Measurements from ENCODE around the gene C1QTNF1. TPM values are rescaled to one million over a fixed set of nuclear protein-coding genes. Genes with fewer than 3 reads are reported as not detected.

Gene C1QTNF1
- total RNA-seq, 1 donor: 13.8 TPM

DNA sequence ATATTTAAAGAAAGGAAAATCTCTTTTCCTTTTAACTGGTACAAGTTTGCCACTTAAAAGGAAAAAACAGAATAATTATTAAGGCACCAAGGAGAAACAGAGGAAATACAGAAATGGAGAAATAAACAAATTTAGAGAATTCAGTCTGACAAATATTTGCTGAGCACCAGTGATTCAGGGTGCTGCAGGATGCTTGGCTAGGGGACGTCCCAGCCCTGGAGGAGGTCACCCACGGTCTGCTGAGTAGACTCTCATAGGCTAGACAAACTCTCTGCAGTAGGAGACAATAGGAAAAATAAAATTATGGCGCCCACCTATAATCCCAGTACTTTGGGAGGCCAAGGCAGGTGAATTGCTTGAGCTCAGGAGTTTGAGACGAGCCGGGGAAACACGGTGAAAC lies 15.9 kb downstream of the C1QTNF1 start:
- Histone ChIP-seq H3K4me1 (ENCODE audit: insufficient read depth, low read length) (peaks cover 28% of the 10 kb centered on the region), H3K4me3 (ENCODE audit: insufficient read depth, low read length) (no peak overlapping the region), H3K27ac (ENCODE audit: low read depth, low read length) (no peak overlapping the region), H3K36me3 (ENCODE audit: insufficient read depth, low read length) (no peaks in the 10 kb centered on the region), H2AFZ (ENCODE audit: low read length) (no peak overlapping the region), H3K79me2 (ENCODE audit: insufficient read depth, low read length) (no peaks in the 10 kb centered on the region), H4K20me1 (ENCODE audit: insufficient read depth, low read length) (no peaks in the 10 kb centered on the region), H3K4me2 (ENCODE audit: insufficient read depth, low read length) (no peak overlapping the region), H3K9me3 (ENCODE audit: low read depth, low read length) (no peaks in the 10 kb centered on the region), H3K27me3 (ENCODE audit: insufficient read depth, low read length) (peaks cover 2% of the 10 kb centered on the region)
- DNase-seq (ENCODE audit: insufficient read length, low spot score, missing footprints): no peak
- no peak for TF ChIP-seq CTCF (IDR thresholded peaks at IDR 0.05; ENCODE audit: extremely low read depth, low read depth, low read length)

- Histone ChIP-seq H3K4me3 (ENCODE audit: insufficient read depth, low read length) (no peak overlapping the region), H3K9me3 (ENCODE audit: low read depth, low read length) (no peaks in the 10 kb centered on the region), H4K20me1 (ENCODE audit: insufficient read depth, low read length) (no peaks in the 10 kb centered on the region), H3K79me2 (ENCODE audit: insufficient read depth, low read length) (no peaks in the 10 kb centered on the region), H3K27me3 (ENCODE audit: insufficient read depth, low read length) (peaks cover 11% of the 10 kb centered on the region), H3K4me1 (ENCODE audit: insufficient read depth, low read length) (peaks cover 27% of the 10 kb centered on the region), H2AFZ (ENCODE audit: low read length) (no peak overlapping the region), H3K4me2 (ENCODE audit: insufficient read depth, low read length) (no peak overlapping the region), H3K27ac (ENCODE audit: low read depth, low read length) (no peak overlapping the region), H3K36me3 (ENCODE audit: insufficient read depth, low read length) (no peaks in the 10 kb centered on the region)
- peak; percentile 43 for DNase-seq (ENCODE audit: insufficient read length, low spot score, missing footprints)
- no peak for TF ChIP-seq CTCF (IDR thresholded peaks at IDR 0.05; ENCODE audit: extremely low read depth, low read depth, low read length)
Observed at GRCh38 chr17:79041041-79041570, 17.1 kb downstream of the C1QTNF1 start.

GRCh38 chr17:79041723-79042420 lies 17.9 kb downstream of the C1QTNF1 start:
- Histone ChIP-seq H3K4me2 (ENCODE audit: insufficient read depth, low read length) (no peak overlapping the region), H4K20me1 (ENCODE audit: insufficient read depth, low read length) (no peaks in the 10 kb centered on the region), H3K4me1 (ENCODE audit: insufficient read depth, low read length) (peaks cover 27% of the 10 kb centered on the region), H3K27ac (ENCODE audit: low read depth, low read length) (peak overlapping the region; percentile 71), H3K79me2 (ENCODE audit: insufficient read depth, low read length) (no peaks in the 10 kb centered on the region), H3K36me3 (ENCODE audit: insufficient read depth, low read length) (no peaks in the 10 kb centered on the region), H3K27me3 (ENCODE audit: insufficient read depth, low read length) (peaks cover 18% of the 10 kb centered on the region), H3K4me3 (ENCODE audit: insufficient read depth, low read length) (no peak overlapping the region), H2AFZ (ENCODE audit: low read length) (no peak overlapping the region), H3K9me3 (ENCODE audit: low read depth, low read length) (no peaks in the 10 kb centered on the region)
- no peak for TF ChIP-seq CTCF (IDR thresholded peaks at IDR 0.05; ENCODE audit: extremely low read depth, low read depth, low read length)
- DNase-seq (ENCODE audit: insufficient read length, low spot score, missing footprints): peak; percentile 72

- Histone ChIP-seq H2AFZ (ENCODE audit: low read length) (no peak overlapping the region), H3K4me3 (ENCODE audit: insufficient read depth, low read length) (no peak overlapping the region), H3K9me3 (ENCODE audit: low read depth, low read length) (no peaks in the 10 kb centered on the region), H3K36me3 (ENCODE audit: insufficient read depth, low read length) (no peaks in the 10 kb centered on the region), H3K79me2 (ENCODE audit: insufficient read depth, low read length) (no peaks in the 10 kb centered on the region), H3K4me1 (ENCODE audit: insufficient read depth, low read length) (peaks cover 26% of the 10 kb centered on the region), H3K27me3 (ENCODE audit: insufficient read depth, low read length) (peaks cover 25% of the 10 kb centered on the region), H3K4me2 (ENCODE audit: insufficient read depth, low read length) (no peak overlapping the region), H3K27ac (ENCODE audit: low read depth, low read length) (peak overlapping the region; percentile 71), H4K20me1 (ENCODE audit: insufficient read depth, low read length) (no peaks in the 10 kb centered on the region)
- peak; percentile 89 for TF ChIP-seq CTCF (IDR thresholded peaks at IDR 0.05; ENCODE audit: extremely low read depth, low read depth, low read length)
- peak; percentile 83 for DNase-seq (ENCODE audit: insufficient read length, low spot score, missing footprints)
Observed at GRCh38 chr17:79042421-79043190, 18.6 kb downstream of the C1QTNF1 start.
